Activated CD8-positive, alpha-beta memory T cell treated with anti-CD3 and anti-CD28 coated beads, Interleukin-2, amount 50 U/mL, for 1 hour (primary cell): ENCODE results near the gene CFTR.
"Not testable (repeated sequence)": the region's sequence is repeated elsewhere in the genome, so short reads cannot be mapped to it uniquely, and the experiment has no call there.

ENCODE experiments used
- DNase-seq: peaks from one replicate; pipeline ENCODE4 v3.0.0-alpha.2; 2020; ENCODE audit errors: extremely low read depth

Gene CFTR

GRCh38 chr7:117495308-117495707 lies 15.5 kb downstream of the CFTR start:
- DNase-seq = no peak

DNA sequence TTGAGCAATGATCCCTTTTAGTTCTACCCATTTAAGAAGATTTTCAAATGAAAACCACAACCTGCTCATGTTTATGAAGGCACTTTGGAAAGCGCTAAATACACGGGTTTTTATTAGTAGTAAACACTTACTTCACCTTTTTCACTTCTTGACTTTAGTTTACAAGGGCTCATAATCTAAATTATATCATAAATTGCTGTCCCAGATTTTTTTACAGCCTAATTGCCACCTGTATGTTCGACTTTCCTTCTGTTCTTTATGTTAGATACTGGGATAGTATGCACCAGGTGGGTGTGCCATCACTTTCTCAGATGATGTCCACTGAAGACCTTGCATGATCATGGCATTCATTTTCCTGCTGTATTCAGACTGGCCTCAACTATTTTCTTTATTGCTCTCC lies 22.5 kb downstream of the CFTR start:
- no peak for DNase-seq

DNA sequence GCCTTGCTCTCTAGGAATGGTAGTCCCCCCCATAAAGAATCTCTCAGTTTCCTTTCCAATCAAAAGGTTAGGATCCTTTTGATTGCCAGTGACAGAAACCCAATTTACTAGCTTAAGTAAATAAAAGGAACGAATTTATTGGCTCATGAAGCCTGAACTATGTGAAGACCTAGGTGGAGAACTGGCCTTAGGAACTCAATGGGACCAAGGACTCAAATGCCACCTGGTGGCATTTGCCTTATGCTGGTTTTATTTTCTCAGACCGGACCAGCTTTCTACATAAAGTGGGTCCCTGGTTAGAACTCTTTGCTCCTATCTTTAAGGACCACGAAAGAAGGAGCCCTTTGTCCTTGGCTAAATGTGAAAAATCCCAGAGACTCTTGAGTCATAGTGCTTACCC lies 25.4 kb downstream of the CFTR start:
- DNase-seq = no peak

DNA sequence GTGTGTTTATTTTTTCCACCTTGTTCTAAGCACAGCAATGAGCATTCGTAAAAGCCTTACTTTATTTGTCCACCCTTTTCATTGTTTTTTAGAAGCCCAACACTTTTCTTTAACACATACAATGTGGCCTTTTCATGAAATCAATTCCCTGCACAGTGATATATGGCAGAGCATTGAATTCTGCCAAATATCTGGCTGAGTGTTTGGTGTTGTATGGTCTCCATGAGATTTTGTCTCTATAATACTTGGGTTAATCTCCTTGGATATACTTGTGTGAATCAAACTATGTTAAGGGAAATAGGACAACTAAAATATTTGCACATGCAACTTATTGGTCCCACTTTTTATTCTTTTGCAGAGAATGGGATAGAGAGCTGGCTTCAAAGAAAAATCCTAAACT lies 28.9 kb downstream of the CFTR start:
- no peak for DNase-seq

GRCh38 chr7:117517194-117517593 lies 37.4 kb downstream of the CFTR start:
- DNase-seq = not testable (repeated sequence)

- DNase-seq = no peak
These were observed 50.6 kb downstream of the CFTR start for GRCh38 chr7:117530390-117530789.

DNA sequence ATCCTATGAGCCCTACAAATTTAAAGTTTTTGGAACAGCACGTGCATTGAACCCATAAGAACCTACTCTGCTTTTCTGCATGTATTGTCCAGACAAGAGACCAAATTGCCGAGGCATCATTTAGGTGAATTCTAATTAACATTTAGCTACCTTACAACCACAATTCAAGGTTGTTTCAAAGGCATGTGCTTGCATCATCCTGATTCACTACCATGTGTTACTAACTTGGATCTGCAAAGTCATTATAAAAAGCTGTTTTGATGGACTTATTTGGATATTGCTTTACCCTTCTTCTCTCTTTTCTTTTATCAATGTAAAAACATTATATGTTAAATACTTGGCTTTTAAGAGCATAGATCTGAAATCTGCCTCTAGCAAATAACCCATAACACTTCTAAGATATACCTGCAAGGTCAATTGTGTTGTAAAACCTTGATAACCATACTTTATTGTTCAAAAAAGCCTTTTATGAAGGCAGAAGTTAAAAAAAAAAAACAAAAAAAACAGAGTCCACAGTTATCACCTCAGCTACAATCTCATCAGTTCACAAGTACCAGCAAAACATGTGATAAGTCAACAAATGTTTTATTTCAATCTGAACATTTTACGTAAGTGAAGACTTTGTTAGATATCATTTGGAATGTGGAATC lies 51.9 kb downstream of the CFTR start:
- DNase-seq = no peak

GRCh38 chr7:117538053-117538452 lies 58.2 kb downstream of the CFTR start:
- DNase-seq = no peak

GRCh38 chr7:117544061-117544460 lies 64.2 kb downstream of the CFTR start:
- DNase-seq = no peak

GRCh38 chr7:117548035-117548434 lies 68.2 kb downstream of the CFTR start:
- DNase-seq = no peak

GRCh38 chr7:117550625-117551024 lies 70.8 kb downstream of the CFTR start:
- no peak for DNase-seq

- DNase-seq = no peak
These were observed 72.8 kb downstream of the CFTR start for GRCh38 chr7:117552660-117553059.

DNA sequence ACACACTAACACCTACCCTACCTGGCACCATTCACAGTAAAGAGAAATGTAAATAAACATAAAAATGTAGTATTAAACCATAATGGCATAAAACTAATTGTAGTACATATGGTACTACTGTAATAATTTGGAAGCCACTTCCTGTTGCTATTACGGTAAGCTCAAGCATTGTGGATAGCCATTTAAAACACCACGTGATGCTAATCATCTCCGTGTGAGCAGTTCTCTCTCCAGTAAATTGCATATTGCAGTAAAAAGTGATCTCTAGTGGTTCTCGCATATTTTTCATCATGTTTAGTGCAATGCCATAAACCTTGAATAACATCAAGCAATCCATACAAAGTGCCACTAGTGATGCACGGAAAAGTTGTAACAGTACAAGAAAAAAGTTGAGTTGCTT lies 75.4 kb downstream of the CFTR start:
- no peak for DNase-seq

GRCh38 chr7:117559391-117559790 lies 79.6 kb downstream of the CFTR start:
- DNase-seq = no peak

- no peak for DNase-seq
These were observed 80.2 kb downstream of the CFTR start for GRCh38 chr7:117560030-117560429.

GRCh38 chr7:117562759-117563158 lies 82.9 kb downstream of the CFTR start:
- DNase-seq = no peak

GRCh38 chr7:117564080-117564479 lies 84.3 kb downstream of the CFTR start:
- no peak for DNase-seq

GRCh38 chr7:117564627-117565026 lies 84.8 kb downstream of the CFTR start:
- no peak for DNase-seq

GRCh38 chr7:117565226-117565625 lies 85.4 kb downstream of the CFTR start:
- no peak for DNase-seq

DNA sequence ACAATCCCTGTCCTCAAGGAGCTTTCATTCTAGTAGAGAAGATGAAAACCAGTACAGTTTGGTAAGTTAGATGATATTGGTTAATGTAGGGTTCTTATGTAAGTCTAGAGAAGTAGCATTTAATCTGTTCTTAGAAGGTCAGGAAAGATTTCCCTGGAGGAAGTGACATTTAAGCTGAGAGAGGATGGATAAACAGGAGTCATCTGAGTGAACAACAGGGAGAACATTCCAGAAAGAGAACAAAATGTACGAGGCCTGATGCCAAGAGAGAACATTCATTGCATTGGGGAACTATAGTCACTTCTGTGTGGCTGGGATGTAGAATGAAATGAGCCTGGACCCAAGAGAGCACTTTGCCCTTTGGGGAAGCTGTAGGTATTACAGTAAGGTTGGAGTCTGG lies 88.0 kb downstream of the CFTR start:
- DNase-seq = no peak

GRCh38 chr7:117572856-117573620 lies 93.2 kb downstream of the CFTR start:
- no peak for DNase-seq

- no peak for DNase-seq
These were observed 101.6 kb downstream of the CFTR start for GRCh38 chr7:117581424-117581823.

GRCh38 chr7:117582219-117582704 lies 102.4 kb downstream of the CFTR start:
- DNase-seq = no peak
